ENCODE measurements around the gene FAM177B.
"Not testable (repeated sequence)": the region's sequence is repeated elsewhere in the genome, so short reads cannot be mapped to it uniquely, and the experiment has no call there.

Gene FAM177B

DNA sequence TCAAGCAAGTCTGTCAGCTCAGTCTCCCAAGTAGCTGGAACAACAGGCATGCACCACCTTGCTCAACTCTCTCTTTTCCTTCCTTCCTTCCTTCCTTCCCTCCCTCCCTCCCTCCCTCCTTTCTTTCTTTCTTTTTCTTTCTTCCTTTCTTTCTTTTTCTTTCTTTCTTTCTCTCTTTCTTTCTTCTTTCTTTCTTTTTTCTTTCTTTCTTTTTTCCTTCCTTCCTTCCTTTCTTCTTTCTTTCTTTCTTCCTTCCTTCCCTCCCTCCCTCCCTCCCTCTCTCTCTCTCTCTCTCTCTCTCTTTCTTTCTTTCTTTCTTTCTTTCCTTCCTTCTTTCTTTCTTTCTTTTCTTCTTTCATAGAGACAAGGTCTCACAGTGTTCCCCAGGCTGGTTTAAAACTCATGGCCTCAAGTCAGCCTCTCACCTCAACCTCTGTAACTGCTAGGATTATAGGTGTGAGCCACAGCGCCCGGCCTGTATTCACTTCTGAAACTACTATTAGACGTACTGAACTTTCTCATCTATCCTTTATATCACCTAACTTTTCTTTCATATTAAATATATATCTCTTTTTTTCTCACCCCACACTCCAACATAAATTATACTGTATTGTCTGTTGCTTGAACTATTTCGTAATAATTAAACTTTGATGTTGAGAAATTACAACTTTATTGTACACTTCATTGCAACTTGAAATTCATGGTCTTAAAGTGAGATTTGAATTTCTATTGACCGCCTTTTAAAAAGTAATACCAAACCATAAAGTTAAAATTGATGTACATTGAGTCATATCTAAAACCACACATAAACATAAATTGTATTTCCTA lies 4.8 kb downstream of the FAM177B start:
- not testable (repeated sequence) for DNase-seq

- no peak for DNase-seq
Measured at GRCh38 chr1:222749927-222750326, 12.9 kb downstream of the FAM177B start.

DNA sequence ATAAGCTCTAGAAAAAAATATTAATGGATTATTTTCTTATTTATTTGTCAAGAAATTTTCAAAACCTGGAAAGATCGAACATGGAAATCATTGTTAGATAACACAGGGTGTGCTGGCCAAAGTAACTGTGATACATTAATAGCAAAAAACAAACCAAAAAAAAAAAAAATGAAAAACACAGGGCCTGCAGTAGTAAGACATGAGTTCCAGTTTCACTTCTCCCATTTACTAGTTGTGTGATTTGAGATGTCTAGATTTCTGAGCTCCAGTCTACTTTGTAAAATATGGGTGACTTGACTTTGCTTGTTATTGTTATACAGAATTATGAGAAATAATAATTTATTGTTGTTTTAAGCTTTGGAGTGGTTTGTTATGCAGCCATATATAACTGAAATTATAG lies 13.6 kb downstream of the FAM177B start:
- no peak for DNase-seq

DNA sequence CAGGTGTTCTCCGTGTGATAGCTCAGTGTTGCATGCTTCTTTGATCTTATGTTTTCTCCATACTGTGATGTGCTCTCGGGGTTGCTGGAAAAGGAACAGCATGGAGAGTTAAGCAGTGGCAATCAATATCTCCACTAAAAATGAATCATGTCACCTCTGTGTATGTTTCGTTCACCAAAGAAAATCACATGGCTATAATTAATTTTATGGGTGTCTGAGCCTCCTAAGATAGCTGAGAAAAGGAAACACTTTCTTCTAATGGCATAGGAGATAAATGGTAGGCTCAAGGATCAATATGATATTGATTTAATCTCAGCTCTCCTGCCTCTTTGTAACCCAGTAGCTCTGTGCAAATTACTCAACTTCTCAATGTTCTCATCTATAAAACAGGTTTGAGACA lies 14.3 kb downstream of the FAM177B start:
- no peak for DNase-seq

GRCh38 chr1:222754366-222755139 lies 17.6 kb downstream of the FAM177B start:
- no peak for DNase-seq

DNA sequence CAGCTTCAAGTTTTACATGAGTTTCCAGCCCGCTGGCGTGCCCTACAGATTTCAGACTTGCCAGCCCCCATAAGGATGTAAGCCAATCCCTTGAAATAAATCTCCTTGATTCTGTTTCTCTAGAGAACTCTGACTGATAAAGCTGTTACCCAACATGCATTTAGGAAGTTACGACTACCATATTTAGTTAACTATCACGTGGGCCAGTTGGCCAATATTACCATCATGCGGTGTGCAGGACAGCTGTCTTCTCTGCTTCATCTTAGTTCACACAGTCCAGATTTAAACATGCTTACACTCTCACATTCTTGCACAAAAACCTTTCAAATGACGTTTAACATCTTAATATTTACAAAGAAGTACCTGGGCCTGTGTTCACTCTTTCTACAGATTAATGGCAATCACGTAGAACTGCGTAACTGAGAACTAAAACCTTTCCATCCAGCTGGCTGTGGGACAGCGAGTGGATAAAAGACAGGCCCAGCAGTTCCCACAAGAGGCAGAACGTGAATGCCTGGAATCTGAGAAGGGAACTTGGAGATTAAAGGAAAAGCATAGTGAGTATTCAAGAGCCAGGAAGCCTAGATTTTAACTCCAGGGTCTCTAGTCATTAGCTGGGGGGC lies 20.8 kb downstream of the FAM177B start:
- DNase-seq: no peak

DNA sequence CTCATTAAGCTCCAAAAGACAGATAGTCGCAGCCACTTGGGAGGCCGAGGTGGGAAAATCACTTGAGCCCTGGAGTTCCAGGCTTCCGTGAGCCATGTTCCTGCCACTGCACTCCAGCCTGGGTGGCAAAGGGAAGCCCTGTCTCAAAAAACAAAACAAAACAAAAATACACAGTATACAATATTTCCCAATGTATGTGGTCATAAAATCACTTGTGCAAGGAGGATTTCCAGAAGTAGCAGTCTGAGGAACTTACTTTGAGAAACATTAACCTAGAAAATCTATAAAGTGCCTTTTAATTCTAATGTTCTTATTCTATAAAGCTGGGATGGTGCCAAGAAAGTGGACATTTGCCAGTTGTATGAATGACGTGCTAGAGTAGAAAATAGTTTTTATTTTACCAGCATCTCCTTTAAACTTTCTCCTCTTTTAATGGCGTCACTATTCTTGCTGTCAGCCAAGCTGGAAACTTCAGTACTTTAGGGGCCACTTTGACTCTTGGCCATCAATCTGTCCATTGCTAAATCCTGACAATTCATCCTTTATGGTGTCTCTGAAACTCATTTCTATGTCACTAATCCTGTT lies 22.5 kb downstream of the FAM177B start:
- no peak for DNase-seq

DNA sequence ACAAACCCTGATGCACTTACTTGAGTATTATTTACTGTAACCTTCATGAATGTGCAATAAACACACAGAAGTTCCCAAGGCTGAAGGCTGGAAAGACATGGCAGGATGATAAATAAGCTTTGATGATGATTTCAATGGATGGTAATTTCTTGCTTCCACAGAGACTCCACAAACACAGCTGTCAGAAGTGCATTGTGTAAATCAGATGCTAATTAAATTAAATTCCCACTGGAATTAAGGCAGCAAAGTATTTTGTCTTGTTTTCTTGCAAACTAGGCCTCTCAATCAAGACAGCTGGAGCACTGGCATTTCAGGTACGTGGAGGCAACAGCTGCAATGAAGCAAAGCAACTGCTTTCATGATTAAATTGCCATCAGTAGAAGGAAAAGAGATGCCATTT lies 24.1 kb downstream of the FAM177B start:
- no peak for DNase-seq

GRCh38 chr1:222762178-222762577 lies 25.2 kb downstream of the FAM177B start:
- DNase-seq: not testable (repeated sequence)

DNA sequence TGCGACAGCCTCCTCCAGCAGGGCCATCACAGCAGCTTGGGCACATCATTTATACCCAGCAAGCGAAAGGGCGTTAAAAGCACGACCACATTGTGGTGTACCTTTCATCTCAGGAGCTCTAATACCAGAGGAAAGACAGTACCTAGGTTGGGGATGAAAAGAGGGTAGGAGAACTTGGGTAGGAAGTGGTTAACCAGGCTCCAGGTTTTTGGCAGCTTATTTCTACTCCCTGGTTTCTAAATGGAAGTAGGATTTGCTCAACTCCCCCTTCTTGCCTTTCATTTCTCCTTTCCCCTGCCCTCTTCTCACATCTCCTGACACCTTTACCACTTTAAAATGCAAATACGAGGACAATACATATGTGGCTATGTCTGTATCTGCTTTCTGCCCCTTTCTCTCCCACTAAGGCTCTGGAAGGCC lies 30.2 kb downstream of the FAM177B start:
- no peak for DNase-seq

GRCh38 chr1:222768592-222768991 lies 31.6 kb downstream of the FAM177B start:
- no peak for DNase-seq

GRCh38 chr1:222769181-222769580 lies 32.2 kb downstream of the FAM177B start:
- DNase-seq: no peak

GRCh38 chr1:222769971-222770620 lies 33.1 kb downstream of the FAM177B start:
- DNase-seq: no peak

- DNase-seq: no peak
Measured at GRCh38 chr1:222772996-222773379, 36.0 kb downstream of the FAM177B start.

DNA sequence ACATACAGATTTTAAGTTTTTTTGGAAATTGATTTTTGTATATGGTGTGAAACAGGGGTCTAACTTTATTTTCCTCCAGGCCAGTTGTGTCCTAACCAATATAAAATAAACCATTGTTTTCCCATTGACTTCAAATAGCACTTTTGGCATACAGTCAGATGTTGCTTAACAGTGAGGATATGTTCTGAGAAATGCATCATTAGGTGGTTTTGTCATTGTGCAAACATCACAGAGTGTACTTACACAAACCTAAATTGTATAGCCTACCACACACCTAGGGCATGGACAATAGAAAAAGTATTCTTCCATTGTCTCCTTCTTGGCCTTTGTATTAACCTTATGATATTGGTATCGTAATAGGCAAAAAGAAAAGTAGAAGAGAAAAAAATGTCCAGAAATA lies 40.5 kb downstream of the FAM177B start:
- DNase-seq: no peak

DNA sequence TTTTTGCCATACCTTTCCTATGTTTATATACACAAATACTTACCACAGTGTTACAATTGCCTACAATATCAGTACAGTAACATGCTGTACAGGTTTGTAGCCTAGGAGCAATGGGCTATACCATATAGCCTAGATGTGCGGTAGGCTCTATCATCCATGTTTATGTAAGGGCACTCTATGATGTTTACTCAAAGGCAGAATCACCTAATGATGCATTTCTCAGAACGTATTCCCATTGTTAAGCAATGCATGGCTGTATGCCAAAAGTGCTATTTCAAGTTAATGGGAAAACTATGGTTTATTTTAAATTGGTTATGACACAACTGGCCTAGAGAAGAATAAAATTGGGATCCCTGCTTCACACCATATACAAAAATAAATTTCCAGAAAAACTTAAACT lies 41.0 kb downstream of the FAM177B start:
- DNase-seq: no peak

DNA sequence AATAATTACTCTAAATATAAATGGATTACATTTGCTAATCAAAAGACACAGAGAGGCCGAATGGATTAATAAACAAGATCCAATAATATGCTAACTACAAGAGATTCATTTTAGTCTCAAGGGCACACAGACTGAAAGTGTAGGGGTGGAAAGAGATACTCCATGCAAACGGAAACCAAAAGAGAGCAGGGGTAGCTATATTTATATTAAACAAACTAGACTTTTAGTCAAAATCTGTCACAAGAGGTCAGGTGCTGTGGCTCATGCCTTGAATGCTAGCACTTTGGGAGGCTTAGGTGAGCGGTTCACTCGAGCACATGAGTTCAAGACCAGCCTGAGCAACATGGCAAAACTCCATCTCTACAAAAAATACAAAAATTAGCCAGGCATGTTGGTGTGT lies 44.2 kb downstream of the FAM177B start:
- no peak for DNase-seq

- DNase-seq: no peak
Measured at GRCh38 chr1:222783051-222783450, 46.0 kb downstream of the FAM177B start.

DNA sequence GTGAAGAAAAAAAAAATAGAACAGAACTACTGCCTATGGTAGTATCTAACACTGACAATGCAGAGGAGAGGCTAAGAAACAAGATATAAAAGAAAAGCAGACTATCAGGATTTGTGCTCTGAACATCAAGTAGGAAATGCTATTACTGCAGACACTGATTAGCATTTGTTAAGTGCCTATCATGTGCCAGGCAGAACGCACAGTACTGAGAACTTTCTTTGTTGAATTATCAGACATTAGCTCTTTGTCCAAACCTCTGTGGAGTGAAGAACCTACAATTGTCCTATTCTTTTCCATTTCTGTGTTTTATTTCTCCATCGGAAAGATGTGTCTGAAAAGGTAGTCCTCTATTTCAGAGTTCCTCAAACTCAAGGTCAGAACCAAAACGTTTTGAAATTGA lies 47.4 kb downstream of the FAM177B start:
- no peak for DNase-seq

DNA sequence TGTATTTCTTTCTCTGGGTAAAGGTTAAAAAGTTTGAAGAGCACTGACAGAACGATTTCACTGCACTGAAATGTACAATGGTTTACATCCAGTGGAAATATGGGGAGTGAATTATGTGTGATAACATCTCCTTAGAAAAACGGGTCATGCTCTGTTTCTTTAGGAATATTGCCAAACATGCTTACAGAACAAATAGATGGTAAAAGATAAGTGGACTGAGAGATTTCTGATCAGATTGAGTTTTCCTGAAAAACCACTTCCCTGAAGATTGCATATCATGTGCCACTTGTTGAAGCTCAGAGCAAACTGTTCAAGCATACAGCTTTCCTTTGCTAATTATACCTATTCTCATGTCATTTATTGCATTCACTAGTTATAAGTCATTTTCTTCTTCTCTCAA lies 47.9 kb downstream of the FAM177B start:
- DNase-seq: no peak

DNA sequence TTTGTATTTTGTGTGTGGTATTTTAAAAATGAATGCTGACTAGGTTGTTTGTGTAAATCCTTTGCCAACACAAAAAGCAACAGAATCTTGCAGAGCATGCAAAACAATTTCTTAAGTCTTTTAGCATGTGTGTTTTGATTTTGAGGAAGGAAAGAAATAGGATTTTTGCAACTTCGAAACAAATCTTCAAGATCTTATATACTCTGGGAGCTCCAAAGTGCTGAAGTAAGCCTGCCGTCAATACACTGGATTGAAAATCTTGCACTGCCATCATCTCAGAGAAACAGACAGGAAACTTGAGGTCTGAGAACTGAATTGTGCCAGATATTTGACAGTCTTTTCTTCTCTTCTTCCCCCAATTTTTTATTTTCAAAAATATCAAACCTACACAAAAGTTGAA lies 48.5 kb downstream of the FAM177B start:
- no peak for DNase-seq

DNA sequence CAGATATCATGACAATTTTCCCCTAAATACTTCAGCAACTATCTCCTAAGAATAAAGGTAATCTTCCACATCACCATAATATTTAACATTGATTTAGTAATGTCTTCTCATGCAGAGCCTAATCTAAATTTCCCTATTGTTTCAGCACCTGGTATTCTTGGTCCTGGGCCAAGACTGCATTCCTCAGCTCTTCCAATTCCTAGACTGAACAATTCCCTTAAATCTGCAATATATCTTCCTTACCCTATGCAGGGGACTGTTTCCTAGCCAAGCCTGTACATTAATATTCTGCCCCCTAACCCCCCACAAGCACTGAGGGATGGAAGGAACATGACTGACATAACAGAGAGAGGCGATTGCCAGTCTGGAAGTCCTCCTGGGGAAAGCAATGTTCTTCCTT lies 49.1 kb downstream of the FAM177B start:
- no peak for DNase-seq

DNA sequence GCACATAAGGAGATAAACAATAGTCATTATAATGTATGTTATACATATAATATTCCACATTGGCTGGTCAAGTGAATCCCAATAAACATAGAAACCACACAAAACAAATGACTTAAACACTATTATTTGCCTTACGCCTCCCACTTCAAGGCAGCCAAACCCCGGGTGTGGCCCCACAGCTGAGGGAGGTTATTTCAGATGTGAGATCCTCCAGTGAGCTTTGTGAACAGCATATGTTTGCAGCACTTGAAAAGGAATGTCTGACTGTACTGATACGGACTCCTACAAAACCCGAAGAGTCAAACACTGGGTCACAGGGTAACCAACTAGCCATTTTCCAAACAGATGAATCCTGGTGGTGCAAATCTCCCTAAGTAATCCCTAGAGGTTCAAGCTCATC lies 50.7 kb downstream of the FAM177B start:
- no peak for DNase-seq

Data from stimulated activated CD4-positive, alpha-beta T cell treated with anti-CD3 and anti-CD28 coated beads, Interleukin-12 subunit alpha, Interleukin-12 subunit beta, amount 100 ng/mL, for 4 hours (primary cell).